A549 (cell line): Measurements from ENCODE around the gene MYORG. TPM values are rescaled to one million over a fixed set of nuclear protein-coding genes. Genes with fewer than 3 reads are reported as not detected.

Experiments
- ATAC-seq, 2 experiments: fragments of 200-7000 bp in 1 of 2; fragments of >200 bp in 1 of 2; cut with Nextera tagmentation in 1 of 2; cut with Tn5 transposase in 1 of 2; 3 replicates each; pipeline versions ENCODE4 v1.8.0 to v1.9.1; 2018 to 2020; ENCODE audit warnings: mild to moderate bottlenecking in 1 of 2, moderate library complexity in 1 of 2
- CTCF ChIA-PET: fragments of 300-600 bp; sonication (Branson Sonifier 250); formaldehyde crosslinking; extraction: SDS; loops from one replicate; lab custom pipeline; 2021; ENCODE audit warnings: antibody characterized with exemption, inconsistent platforms; lab: Yijun Ruan, JAX
- POLR2A ChIA-PET: fragments of 350-600 bp; formaldehyde crosslinking; extraction: SDS; loops from one replicate; lab custom pipeline; 2021; ENCODE audit warnings: antibody characterized with exemption, inconsistent platforms; lab: Yijun Ruan, JAX
- DNase-seq, 2 experiments: peaks; one replicate each; pipeline versions ENCODE4 v3.0.0 to v3.0.0-alpha.2; 2011 to 2016; ENCODE audit warnings: low read depth in 1 of 2, low spot score in 1 of 2
- FAIRE-seq: peaks from 2 replicates; lab custom pipeline; 2011; peaks lifted over from hg19 to GRCh38; lab: Jason Lieb, UNC
- H3K27ac ChIP-seq, 2 experiments: fragments of >200 bp; sonication (Bioruptor Twin); formaldehyde crosslinking; 3 replicates each; pipeline ENCODE4 v1.5.1; 2016 to 2017
- H3K4me1 ChIP-seq: fragments of >200 bp; sonication (Bioruptor Twin); formaldehyde crosslinking; 3 replicates; pipeline ENCODE4 v1.6.1; 2016
- H3K4me2 ChIP-seq: fragments of >200 bp; sonication (Bioruptor Twin); formaldehyde crosslinking; 3 replicates; pipeline ENCODE4 v1.6.1; 2016
- H3K4me3 ChIP-seq: fragments of >200 bp; sonication (Bioruptor Twin); formaldehyde crosslinking; 3 replicates; pipeline ENCODE4 v1.5.1; 2016
- H3K9me3 ChIP-seq: fragments of >200 bp; sonication (Bioruptor Twin); formaldehyde crosslinking; 3 replicates; pipeline ENCODE4 v1.6.1; 2016
- BHLHE40 ChIP-seq: IDR thresholded peaks from 2 replicates; pipeline ENCODE4 v1.6.1; 2012; ENCODE audit warnings: low read depth, low read length, inconsistent platforms
- CBX2 ChIP-seq: fragments of 200-600 bp; sonication (generic); IDR thresholded peaks from 2 replicates; pipeline ENCODE4 v1.6.1; 2016; ENCODE audit warnings: low read depth, mild to moderate bottlenecking, borderline replicate concordance
- CEBPB ChIP-seq, 2 experiments: fragments of >200 bp in 1 of 2; sonication (Bioruptor Twin) in 1 of 2; formaldehyde crosslinking in 1 of 2; IDR thresholded peaks; 2 replicates each; pipeline ENCODE4 v1.6.1; 2012 to 2016
- CHD2 ChIP-seq: fragments of 150-350 bp; IDR thresholded peaks from 2 replicates; pipeline ENCODE4 v1.6.1; 2014; ENCODE audit warnings: low read length; ENCODE audit not compliant: partially characterized antibody
- EHF ChIP-seq: fragments of 250-450 bp; sonication (Bioruptor Pico); IDR thresholded peaks from 2 replicates; pipeline ENCODE4 v1.5.0; 2020; ENCODE audit warnings: mild to moderate bottlenecking
- EHMT2 ChIP-seq: fragments of 200-600 bp; sonication (generic); IDR thresholded peaks from 2 replicates; pipeline ENCODE4 v1.6.1; 2016; ENCODE audit warnings: antibody characterized with exemption, low read depth, mild to moderate bottlenecking, moderate library complexity
- FOSL2 ChIP-seq, 2 experiments: fragments of 450-650 bp in 1 of 2; fragments of >200 bp in 1 of 2; sonication (Bioruptor Twin) in 1 of 2; formaldehyde crosslinking; IDR thresholded peaks; 2 replicates each; pipeline versions ENCODE4 v1.5.0 to v1.6.1; 2016 to 2020; ENCODE audit warnings: mild to moderate bottlenecking in 1 of 2, moderate library complexity in 1 of 2
- FOXS1 ChIP-seq: fragments of 250-450 bp; sonication (Bioruptor Pico); IDR thresholded peaks from 2 replicates; pipeline ENCODE4 v1.5.0; 2020; ENCODE audit warnings: mild to moderate bottlenecking, moderate library complexity
- GATA3 ChIP-seq: IDR thresholded peaks from 2 replicates; pipeline ENCODE4 v1.6.1; 2012; ENCODE audit warnings: borderline replicate concordance
- HDAC2 ChIP-seq: fragments of 200-600 bp; sonication (generic); IDR thresholded peaks from 2 replicates; pipeline ENCODE4 v1.6.1; 2016
- HOXB13 ChIP-seq: fragments of 250-450 bp; sonication (Bioruptor Pico); IDR thresholded peaks from 2 replicates; pipeline ENCODE4 v1.5.0; 2020; ENCODE audit warnings: low read depth, mild to moderate bottlenecking, moderate library complexity
- KDM5A ChIP-seq: fragments of 200-600 bp; sonication (generic); IDR thresholded peaks from 2 replicates; pipeline ENCODE4 v1.6.1; 2016; ENCODE audit warnings: antibody characterized with exemption, mild to moderate bottlenecking
- MYC ChIP-seq: IDR thresholded peaks from 2 replicates; pipeline ENCODE4 v1.6.1; 2012; ENCODE audit warnings: mild to moderate bottlenecking, inconsistent platforms, low read length, improper control_type of control experiment, borderline replicate concordance
- NFE2L2 ChIP-seq: fragments of 150-350 bp; conservative IDR thresholded peaks from 2 replicates; pipeline ENCODE4 v1.6.1; 2014; ENCODE audit warnings: low read length
- NR3C1 ChIP-seq: fragments of >200 bp; sonication (Bioruptor Twin); formaldehyde crosslinking; IDR thresholded peaks from 3 replicates; pipeline ENCODE4 v1.6.1; 2017
- POLR2A ChIP-seq: IDR thresholded peaks from 2 replicates; pipeline ENCODE4 v1.6.1; 2012; ENCODE audit warnings: mild to moderate bottlenecking, low read length
- RFX5 ChIP-seq: fragments of 450-650 bp; IDR thresholded peaks from 2 replicates; pipeline ENCODE4 v1.7.1; 2014; ENCODE audit warnings: antibody characterized with exemption, mild to moderate bottlenecking, moderate library complexity
- RNF2 ChIP-seq: fragments of 200-600 bp; sonication (generic); IDR thresholded peaks from 2 replicates; pipeline ENCODE4 v1.6.1; 2016; ENCODE audit warnings: low read depth, mild to moderate bottlenecking, antibody characterized with exemption, moderate library complexity, borderline replicate concordance
- SMC3 ChIP-seq: fragments of >200 bp; sonication (Bioruptor Twin); formaldehyde crosslinking; IDR thresholded peaks from 3 replicates; pipeline ENCODE4 v1.6.1; 2018; ENCODE audit warnings: inconsistent platforms
- TP53 ChIP-seq: fragments of 250-450 bp; sonication (Bioruptor Pico); IDR thresholded peaks from 2 replicates; pipeline ENCODE4 v1.5.0; 2021; ENCODE audit warnings: mild to moderate bottlenecking, moderate library complexity
- ZSCAN20 ChIP-seq: fragments of 250-450 bp; sonication (Bioruptor Pico); IDR thresholded peaks from 2 replicates; pipeline ENCODE4 v1.8.0; 2022; ENCODE audit warnings: mild to moderate bottlenecking, moderate library complexity
- WGBS: methylation state at CpG from one replicate; pipeline ENCODE4 v1.1.6; 2017; ENCODE audit errors: missing lambda C conversion rate; 5-methylcytosine and 5-hydroxymethylcytosine counted together
- polyA plus RNA-seq, 4 experiments: library from polyadenylated mRNA; depleted of rRNA in 3 of 4; stranded (reverse); fragments of >200 nt; fragmentation: RNase III in 1 of 4; extraction: RNeasy Plus Mini Kit Qiagen cat#74134 plus additional on column Dnase treatment in 1 of 4; gene quantifications; 2 replicates in 3 of 4; 3 replicates in 1 of 4; pipeline ENCODE4 v1.2.3, GENCODE V29; 2011 to 2017
- TF ChIP-seq, protein P1 (sequence below): IDR thresholded peaks from 2 replicates; pipeline ENCODE4 v1.6.1; 2012
- TF ChIP-seq, protein P2 (sequence below): fragments of 250-450 bp; sonication (Bioruptor Pico); IDR thresholded peaks from 2 replicates; pipeline ENCODE4 v1.5.0; 2021; ENCODE audit warnings: mild to moderate bottlenecking, moderate library complexity, borderline replicate concordance
- TF ChIP-seq, protein P3 (sequence below): fragments of >200 bp; sonication (Bioruptor Twin); formaldehyde crosslinking; IDR thresholded peaks from 2 replicates; pipeline ENCODE4 v1.6.1; 2016

Gene MYORG
- polyA plus RNA-seq, 2 of the 4 experiments (the other 2 are of a cell fraction): 2.2 to 4.1 TPM

DNA sequence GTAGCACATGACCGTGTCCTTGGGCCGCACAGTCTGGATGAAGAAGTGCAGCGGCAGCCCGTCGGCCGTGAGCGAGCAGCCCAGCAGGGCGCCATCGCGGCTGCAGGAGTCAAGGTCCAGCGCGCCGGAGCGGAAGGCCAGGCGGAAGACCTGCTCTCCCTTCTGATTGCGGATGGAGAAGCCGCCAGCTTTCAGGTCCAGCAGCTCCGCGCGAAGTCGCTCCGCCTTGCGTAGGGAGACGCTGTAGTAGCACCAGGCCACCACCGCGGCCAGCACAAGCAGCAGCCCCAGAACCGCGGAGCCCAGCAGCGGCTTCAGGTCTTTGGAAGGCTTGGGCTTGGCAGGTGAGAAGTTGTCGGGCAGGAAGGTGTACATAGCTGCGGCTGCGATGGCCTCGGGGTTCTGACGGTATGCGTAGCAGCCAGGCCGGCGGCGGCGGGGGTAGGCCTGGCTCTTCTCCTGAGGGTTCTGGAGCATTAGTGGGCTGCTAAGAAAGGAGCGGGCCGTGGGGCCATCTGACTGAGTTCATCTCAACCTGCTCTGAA, 4.2 kb downstream of the MYORG start:
- POLR2A ChIA-PET: no interaction called here
- no peak for DNase-seq
- no peak overlapping the region for H3K4me3 ChIP-seq
- FAIRE-seq: no peak
- H3K9me3 ChIP-seq: 0 out of 3 replicates have a peak, but pooled peaks cover 3% of the 10 kb centered on the region
- H3K4me1 ChIP-seq: peaks cover 17% of the 10 kb centered on the region
- ATAC-seq: no peak
- 95% methylated on average over 39 of the region's 41 CpGs for WGBS
- CTCF ChIA-PET: interaction anchor here (0.7 to 19.7 kb wide), 6 partner anchors 8 to 299 kb away, joined by 3 to 417 read pairs (median 4); no protein-coding TSS in a partner anchor
- TF ChIP-seq NFE2L2: no peak
- TF ChIP-seq BHLHE40: no peak
- no peak for TF ChIP-seq FOSL2 (IDR thresholded peaks at IDR 0.05)
- TF ChIP-seq FOSL2 (CRISPR knock-in tag; IDR thresholded peaks at IDR 0.05): no peak
- TF ChIP-seq, protein P1, sequence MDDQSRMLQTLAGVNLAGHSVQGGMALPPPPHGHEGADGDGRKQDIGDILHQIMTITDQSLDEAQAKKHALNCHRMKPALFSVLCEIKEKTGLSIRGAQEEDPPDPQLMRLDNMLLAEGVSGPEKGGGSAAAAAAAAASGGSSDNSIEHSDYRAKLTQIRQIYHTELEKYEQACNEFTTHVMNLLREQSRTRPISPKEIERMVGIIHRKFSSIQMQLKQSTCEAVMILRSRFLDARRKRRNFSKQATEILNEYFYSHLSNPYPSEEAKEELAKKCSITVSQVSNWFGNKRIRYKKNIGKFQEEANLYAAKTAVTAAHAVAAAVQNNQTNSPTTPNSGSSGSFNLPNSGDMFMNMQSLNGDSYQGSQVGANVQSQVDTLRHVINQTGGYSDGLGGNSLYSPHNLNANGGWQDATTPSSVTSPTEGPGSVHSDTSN: no peak
- no peak for TF ChIP-seq MYC
- TF ChIP-seq, protein P2, sequence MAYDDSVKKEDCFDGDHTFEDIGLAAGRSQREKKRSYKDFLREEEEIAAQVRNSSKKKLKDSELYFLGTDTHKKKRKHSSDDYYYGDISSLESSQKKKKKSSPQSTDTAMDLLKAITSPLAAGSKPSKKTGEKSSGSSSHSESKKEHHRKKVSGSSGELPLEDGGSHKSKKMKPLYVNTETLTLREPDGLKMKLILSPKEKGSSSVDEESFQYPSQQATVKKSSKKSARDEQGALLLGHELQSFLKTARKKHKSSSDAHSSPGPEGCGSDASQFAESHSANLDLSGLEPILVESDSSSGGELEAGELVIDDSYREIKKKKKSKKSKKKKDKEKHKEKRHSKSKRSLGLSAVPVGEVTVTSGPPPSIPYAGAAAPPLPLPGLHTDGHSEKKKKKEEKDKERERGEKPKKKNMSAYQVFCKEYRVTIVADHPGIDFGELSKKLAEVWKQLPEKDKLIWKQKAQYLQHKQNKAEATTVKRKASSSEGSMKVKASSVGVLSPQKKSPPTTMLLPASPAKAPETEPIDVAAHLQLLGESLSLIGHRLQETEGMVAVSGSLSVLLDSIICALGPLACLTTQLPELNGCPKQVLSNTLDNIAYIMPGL (CRISPR knock-in tag): no peak
- TF ChIP-seq ZSCAN20 (CRISPR knock-in tag): no peak
- no peak for TF ChIP-seq HOXB13
- TF ChIP-seq GATA3: no peak
- H3K27ac ChIP-seq: no peak overlapping the region
- H3K4me2 ChIP-seq: no peak overlapping the region

DNA sequence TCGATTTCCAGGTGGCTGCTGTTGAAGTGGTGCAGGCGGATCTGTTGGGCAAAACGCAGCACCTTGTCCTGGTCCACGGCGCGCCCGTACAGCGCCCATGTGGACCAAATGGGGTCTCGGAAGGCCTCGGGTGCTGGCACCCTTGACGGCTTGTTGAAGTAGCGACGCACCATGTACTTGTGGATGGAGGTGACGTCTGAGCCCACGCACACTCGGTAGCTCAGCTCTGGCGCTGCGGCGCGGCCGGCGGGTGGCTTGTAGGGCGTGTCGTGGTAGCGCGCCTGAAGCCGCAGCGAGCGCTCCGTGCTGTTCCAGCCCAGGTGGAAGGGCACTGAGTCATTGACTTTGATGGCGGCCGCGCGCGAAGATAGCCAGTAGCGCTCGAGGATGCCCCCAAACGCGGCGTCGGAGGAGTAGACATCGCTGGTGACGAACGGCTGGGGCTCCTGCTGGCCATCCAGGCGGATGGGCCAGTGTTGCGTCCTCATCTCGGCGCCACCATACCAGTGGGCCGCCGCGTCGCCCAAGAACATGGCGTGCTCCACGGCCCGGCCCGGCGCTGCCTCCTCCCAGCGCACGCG, 4.7 kb downstream of the MYORG start:
- ATAC-seq (no peak), FAIRE-seq (no peak), DNase-seq (no peak)
- H3K27ac ChIP-seq: no peak overlapping the region
- peaks cover 17% of the 10 kb centered on the region for H3K4me1 ChIP-seq
- CTCF ChIA-PET: interaction anchor here (0.7 to 19.7 kb wide), 6 partner anchors 5 to 298 kb away, joined by 3 to 417 read pairs (median 56); partner anchors contain the start of gene MYORG
- POLR2A ChIA-PET: no interaction called here
- TF ChIP-seq TP53 (CRISPR knock-in tag) (no peak), RFX5 (no peak), CEBPB (IDR thresholded peaks at IDR 0.05) (no peak), KDM5A (no peak), POLR2A (no peak), EHF (CRISPR knock-in tag) (no peak), HDAC2 (no peak), HOXB13 (no peak), NR3C1 (no peak), CBX2 (no peak), FOXS1 (no peak), EHMT2 (no peak), RNF2 (no peak), CHD2 (no peak), SMC3 (no peak), BHLHE40 (no peak)
- TF ChIP-seq, protein P3, sequence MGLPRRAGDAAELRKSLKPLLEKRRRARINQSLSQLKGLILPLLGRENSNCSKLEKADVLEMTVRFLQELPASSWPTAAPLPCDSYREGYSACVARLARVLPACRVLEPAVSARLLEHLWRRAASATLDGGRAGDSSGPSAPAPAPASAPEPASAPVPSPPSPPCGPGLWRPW: no peak
- H3K4me3 ChIP-seq: no peak overlapping the region
- WGBS: 94% methylated on average over 39 of the region's 60 CpGs
- H3K9me3 ChIP-seq: 0 out of 3 replicates have a peak, but pooled peaks cover 3% of the 10 kb centered on the region
- no peak overlapping the region for H3K4me2 ChIP-seq
